ENCODE results near the gene GPR162. TPM values are rescaled to one million over a fixed set of nuclear protein-coding genes. Genes with fewer than 3 reads are reported as not detected.

The GPR162 gene
- total RNA-seq, 1 experiment from 2014 or later: 1.8 TPM

GRCh38 chr12:6822426-6823135, 960 bp downstream of the GPR162 start:
- no peak for DNase-seq (ENCODE audit: low read depth)

GRCh38 chr12:6823182-6824084, 1.8 kb downstream of the GPR162 start:
- no peak for DNase-seq (ENCODE audit: low read depth)

GRCh38 chr12:6824085-6824775, 2.6 kb downstream of the GPR162 start:
- DNase-seq (ENCODE audit: low read depth): no peak

GRCh38 chr12:6824901-6825381, 3.3 kb downstream of the GPR162 start:
- DNase-seq (ENCODE audit: low read depth): peak; percentile 46

- DNase-seq (ENCODE audit: low read depth): peak; percentile 77
Measured at GRCh38 chr12:6825398-6826124, 3.9 kb downstream of the GPR162 start.

- DNase-seq (ENCODE audit: low read depth): no peak
Measured at GRCh38 chr12:6826125-6826733, 4.6 kb downstream of the GPR162 start.

- DNase-seq (ENCODE audit: low read depth): no peak
Measured at GRCh38 chr12:6826734-6827436, 5.3 kb downstream of the GPR162 start.

- DNase-seq (ENCODE audit: low read depth): peak; percentile 80
Measured at GRCh38 chr12:6827437-6827911, 5.9 kb downstream of the GPR162 start.

- peak; percentile 48 for DNase-seq (ENCODE audit: low read depth)
Measured at GRCh38 chr12:6827982-6828780, 6.6 kb downstream of the GPR162 start, which contains the start of gene P3H3. Gene P3H3 (plus strand): TSS chr12:6828407. CDS start chr12:6828441, 34 bp downstream.

- DNase-seq (ENCODE audit: low read depth): peak; percentile 34
Measured at GRCh38 chr12:6828781-6829535, 7.3 kb downstream of the GPR162 start.

- DNase-seq (ENCODE audit: low read depth): peak; percentile 36
Measured at GRCh38 chr12:6829536-6830220, 8.1 kb downstream of the GPR162 start.

GRCh38 chr12:6830286-6830890, 8.8 kb downstream of the GPR162 start:
- DNase-seq (ENCODE audit: low read depth): no peak

- DNase-seq (ENCODE audit: low read depth): no peak
Measured at GRCh38 chr12:6830999-6831398, 9.4 kb downstream of the GPR162 start.

GRCh38 chr12:6831450-6831995, 9.9 kb downstream of the GPR162 start:
- DNase-seq (ENCODE audit: low read depth): no peak

- DNase-seq (ENCODE audit: low read depth): no peak
Measured at GRCh38 chr12:6832125-6832524, 10.5 kb downstream of the GPR162 start.

GRCh38 chr12:6833189-6833890, 11.7 kb downstream of the GPR162 start:
- no peak for DNase-seq (ENCODE audit: low read depth)

GRCh38 chr12:6834254-6834653, 12.6 kb downstream of the GPR162 start:
- DNase-seq (ENCODE audit: low read depth): no peak

Measured in RPMI7951 (cell line).